Psoas muscle (tissue), 8 donors: ENCODE measurements around the gene TCEA2. TPM values are rescaled to one million over a fixed set of nuclear protein-coding genes. Genes with fewer than 3 reads are reported as not detected.

Source experiments
- ATAC-seq, 4 donors: fragments of 200-7000 bp; cut with Tn5 transposase; one replicate each; pipeline ENCODE4 v1.9.1; 2020; ENCODE audit warnings: moderate library complexity in 3 of 4, mild to moderate bottlenecking in 2 of 4
- DNase-seq, 2 donors: peaks; one replicate each; pipeline ENCODE4 v3.0.0-alpha.2; 2020
- H3K27ac ChIP-seq: fragments of 200-600 bp; one replicate; pipeline ENCODE4 v1.8.0; 2022
- H3K27me3 ChIP-seq, 3 donors: fragments of 200-600 bp in 1 of 3; one replicate each; pipeline versions ENCODE4 v1.6.1 to v1.8.0; 2013 to 2022; ENCODE audit warnings: low read length in 2 of 3, mild to moderate bottlenecking in 2 of 3, moderate library complexity in 1 of 3; ENCODE audit not compliant: insufficient read depth in 3 of 3
- H3K36me3 ChIP-seq, 2 donors: fragments of 200-600 bp in 1 of 2; one replicate each; pipeline versions ENCODE4 v1.6.1 to v1.8.0; 2013 to 2022; ENCODE audit warnings: low read depth in 1 of 2, mild to moderate bottlenecking in 1 of 2, moderate library complexity in 1 of 2; ENCODE audit not compliant: insufficient read depth in 1 of 2
- H3K4me1 ChIP-seq: fragments of 200-600 bp; one replicate; pipeline ENCODE4 v1.8.0; 2022
- H3K4me3 ChIP-seq: fragments of 200-600 bp; one replicate; pipeline ENCODE4 v1.8.0; 2022; ENCODE audit warnings: mild to moderate bottlenecking
- H3K9me3 ChIP-seq: fragments of 200-600 bp; one replicate; pipeline ENCODE4 v1.8.0; 2022
- CTCF ChIP-seq: fragments of 200-600 bp; IDR thresholded peaks from one replicate; pipeline ENCODE4 v1.8.0; 2022; ENCODE audit warnings: antibody characterized with exemption
- WGBS, 3 donors: extraction: QIAGEN DNeasy Blood & Tissue Kit; methylation state at CpG; one replicate each; pipeline versions ENCODE4 v1.1.6 to v1.1.7; 2013; 5-methylcytosine and 5-hydroxymethylcytosine counted together
- intact Hi-C, 2 donors: fragments of 100-400 bp; cut with DNase I; formaldehyde crosslinking; loops; one replicate each; pipeline versions ENCODE4 v1.11.0 to v1.14.2; 2022
- polyA plus RNA-seq, 3 donors: library from polyadenylated mRNA; stranded (reverse); fragments of 200-250 nt; gene quantifications; one replicate each; pipeline ENCODE4 v1.2.3, GENCODE V29; 2013
- total RNA-seq, 4 donors: library from RNA; stranded (reverse); fragmentation: NEBNext Ultra II Directional in 2 of 4; extraction: Animal tissue kit (Norgen Biotek cat#: 25700) in 2 of 4; gene quantifications; one replicate each; pipeline versions ENCODE4 v1.2.1 to v1.2.4, GENCODE V29; 2021 to 2023
- donor health status: healthy with polysubstance abuse.
- donor health status: DM: no; HTN: no; CAD: no; lungs with moderate emphysema.
- donor health status: Bipolar disorder and iron deficiency.
- donor health status: healthy.
- donor health status: DM: yes; HTN: yes; CAD: no.
- donor health status: DM: no; HTN: no; CAD: no.
- donor health status: DM: no; HTN: no; CAD: no.
- donor health status: DM: yes; HTN: yes; CAD: no.

Gene TCEA2
- total and polyA plus RNA-seq, 7 donors = 15.1 to 43.4 (median 30.2) TPM

- Histone ChIP-seq H3K27me3 (peaks cover 0 to 15% (median 13%) of the 10 kb centered on the region in 3 donors), H3K4me3 (no peak overlapping the region), H3K9me3 (no peaks in the 10 kb centered on the region), H3K27ac (no peak overlapping the region), H3K4me1 (no peaks in the 10 kb centered on the region), H3K36me3 (no peaks in the 10 kb centered on the region)
- no peak for TF ChIP-seq CTCF
- 13 to 25% (median 15%) methylated on average over 8 to 16 of the region's 16 CpGs for WGBS, 3 donors
- intact Hi-C loops = no loop called here
- no peak for DNase-seq
- ATAC-seq = no peak
These were observed 28.8 kb downstream of the TCEA2 start for GRCh38 chr20:64091770-64092169.

- Histone ChIP-seq H3K4me3 (no peak overlapping the region), H3K9me3 (no peaks in the 10 kb centered on the region), H3K27ac (no peak overlapping the region), H3K27me3 (peaks cover 0 to 13% (median 13%) of the 10 kb centered on the region in 3 donors), H3K36me3 (no peaks in the 10 kb centered on the region), H3K4me1 (no peaks in the 10 kb centered on the region)
- ATAC-seq (no peak), DNase-seq (no peak)
- TF ChIP-seq CTCF = no peak
- intact Hi-C loops = no loop called here
- WGBS, 3 donors = 48 to 49% (median 49%) methylated on average over 27 of the region's 27 CpGs
These were observed 29.4 kb downstream of the TCEA2 start for GRCh38 chr20:64092258-64093012.

- Histone ChIP-seq H3K27ac (no peak overlapping the region), H3K4me3 (no peak overlapping the region), H3K36me3 (no peaks in the 10 kb centered on the region), H3K9me3 (no peaks in the 10 kb centered on the region), H3K27me3 (peaks cover 0 to 10% (median 8%) of the 10 kb centered on the region in 3 donors), H3K4me1 (no peaks in the 10 kb centered on the region)
- intact Hi-C loops = no loop called here
- no peak for TF ChIP-seq CTCF
- no peak for ATAC-seq
- DNase-seq = no peak
- 44 to 47% (median 44%) methylated on average over 9 of the region's 9 CpGs for WGBS, 3 donors
These were observed 30.1 kb downstream of the TCEA2 start for GRCh38 chr20:64093013-64093503.

- H3K27ac ChIP-seq = no peak overlapping the region
- no peak overlapping the region for H3K4me3 ChIP-seq
- H3K9me3 ChIP-seq = no peaks in the 10 kb centered on the region
- TF ChIP-seq CTCF = no peak
- H3K4me1 ChIP-seq = no peaks in the 10 kb centered on the region
- ATAC-seq = no peak
- intact Hi-C loops = no loop called here
- DNase-seq = no peak
- no peaks in the 10 kb centered on the region for H3K36me3 ChIP-seq
- peaks cover 0 to 24% (median 6%) of the 10 kb centered on the region in 3 donors for H3K27me3 ChIP-seq
- WGBS, 3 donors = 77 to 82% (median 81%) methylated on average over 4 of the region's 4 CpGs
These were observed 32.5 kb downstream of the TCEA2 start for GRCh38 chr20:64095455-64095854.
